ENCODE results near the gene HTR2A.

DNA sequence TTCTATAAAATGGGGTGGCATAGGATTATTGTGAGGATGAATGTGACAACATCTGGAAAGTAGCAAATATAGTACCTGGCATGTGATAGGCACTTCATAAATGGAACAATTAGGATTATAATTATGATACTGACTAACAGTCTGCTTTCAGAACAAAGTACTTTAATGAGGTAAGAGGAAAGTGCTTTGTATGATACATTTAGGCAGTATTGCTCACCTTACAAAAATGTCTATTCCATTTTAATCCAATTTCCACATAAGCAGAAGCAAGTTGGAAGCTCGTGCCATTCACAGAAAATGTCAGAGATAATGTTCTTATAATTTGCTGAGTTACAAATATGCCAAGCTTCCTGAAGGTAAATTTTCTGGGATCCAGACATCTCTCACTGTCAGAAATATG lies 16.9 kb upstream of the HTR2A start:
- TF ChIP-seq, protein P1, sequence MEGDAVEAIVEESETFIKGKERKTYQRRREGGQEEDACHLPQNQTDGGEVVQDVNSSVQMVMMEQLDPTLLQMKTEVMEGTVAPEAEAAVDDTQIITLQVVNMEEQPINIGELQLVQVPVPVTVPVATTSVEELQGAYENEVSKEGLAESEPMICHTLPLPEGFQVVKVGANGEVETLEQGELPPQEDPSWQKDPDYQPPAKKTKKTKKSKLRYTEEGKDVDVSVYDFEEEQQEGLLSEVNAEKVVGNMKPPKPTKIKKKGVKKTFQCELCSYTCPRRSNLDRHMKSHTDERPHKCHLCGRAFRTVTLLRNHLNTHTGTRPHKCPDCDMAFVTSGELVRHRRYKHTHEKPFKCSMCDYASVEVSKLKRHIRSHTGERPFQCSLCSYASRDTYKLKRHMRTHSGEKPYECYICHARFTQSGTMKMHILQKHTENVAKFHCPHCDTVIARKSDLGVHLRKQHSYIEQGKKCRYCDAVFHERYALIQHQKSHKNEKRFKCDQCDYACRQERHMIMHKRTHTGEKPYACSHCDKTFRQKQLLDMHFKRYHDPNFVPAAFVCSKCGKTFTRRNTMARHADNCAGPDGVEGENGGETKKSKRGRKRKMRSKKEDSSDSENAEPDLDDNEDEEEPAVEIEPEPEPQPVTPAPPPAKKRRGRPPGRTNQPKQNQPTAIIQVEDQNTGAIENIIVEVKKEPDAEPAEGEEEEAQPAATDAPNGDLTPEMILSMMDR (IDR thresholded peaks at IDR 0.05) = no peak
- TF ChIP-seq POLR2AphosphoS5 (IDR thresholded peaks at IDR 0.05) = no peak
- TF ChIP-seq POLR2A (IDR thresholded peaks at IDR 0.05) = no peak
- TF ChIP-seq EP300 (IDR thresholded peaks at IDR 0.05) = no peak
